ENCODE results near the gene TMEM74B.

TMEM74B gene

DNA sequence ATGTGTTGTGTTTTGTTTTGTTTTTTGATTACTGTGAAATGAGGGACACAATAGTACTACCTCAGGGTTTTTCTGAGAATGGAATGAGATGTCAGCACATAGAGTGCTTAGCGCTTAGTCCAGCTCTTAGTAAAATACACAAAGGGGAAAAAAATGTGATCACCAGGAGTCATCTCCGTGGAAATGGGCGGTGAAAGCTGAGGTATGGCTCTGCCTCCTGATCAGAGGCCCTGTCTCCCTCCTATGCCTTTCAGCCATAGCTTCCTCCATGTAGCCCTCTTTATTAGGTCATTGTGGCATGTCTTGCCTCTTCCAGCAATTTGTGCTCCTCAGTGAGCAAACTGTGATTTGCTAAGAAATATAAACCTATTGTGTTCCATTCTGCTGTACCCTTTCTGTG, 53.4 kb downstream of the TMEM74B start:
- DNase-seq = no peak

DNA sequence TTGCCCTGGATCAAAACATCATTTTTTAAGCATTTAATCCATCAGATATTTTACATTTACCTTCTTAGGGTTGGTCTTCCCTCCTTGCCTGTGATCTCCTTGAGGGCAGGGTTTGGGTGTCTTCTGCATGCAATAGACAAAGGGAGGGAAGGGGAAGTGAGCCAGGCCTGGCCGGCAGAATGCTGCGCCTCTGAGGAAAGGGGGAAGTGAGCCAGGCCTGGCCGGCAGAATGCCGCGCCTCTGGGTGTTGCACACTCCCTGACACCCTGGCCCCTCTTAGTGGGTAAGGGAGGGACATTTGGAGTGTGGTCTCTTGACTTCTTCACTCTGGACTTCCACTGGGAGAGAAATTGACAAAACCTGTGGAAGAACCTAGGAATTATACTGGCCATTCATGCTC, 53.9 kb downstream of the TMEM74B start:
- peak; percentile 82 for DNase-seq

Data from suppressor macrophage treated with lipopolysaccharide for 4 hours (primary cell).